Muscle layer of colon (tissue), 2 donors: Measurements from ENCODE around the gene DLG5.

ENCODE experiments used
- H3K27ac ChIP-seq: one replicate; pipeline ENCODE4 v1.7.0; 2013; ENCODE audit warnings: low read depth, mild to moderate bottlenecking, low read length, moderate library complexity
- H3K27me3 ChIP-seq, 2 donors: one replicate each; pipeline ENCODE4 v1.7.0; 2013; ENCODE audit warnings: low read length in 2 of 2, mild to moderate bottlenecking in 2 of 2; ENCODE audit not compliant: insufficient read depth in 2 of 2, control insufficient read depth in 1 of 2
- H3K36me3 ChIP-seq: one replicate; pipeline ENCODE4 v1.7.0; 2013; ENCODE audit warnings: mild to moderate bottlenecking, low read length; ENCODE audit not compliant: insufficient read depth
- H3K4me1 ChIP-seq: one replicate; pipeline ENCODE4 v1.7.0; 2013; ENCODE audit warnings: mild to moderate bottlenecking, low read length; ENCODE audit not compliant: insufficient read depth
- H3K4me3 ChIP-seq, 2 donors: one replicate each; pipeline ENCODE4 v1.7.0; 2013; ENCODE audit warnings: low read length in 2 of 2, low read depth in 1 of 2, mild to moderate bottlenecking in 1 of 2, moderate library complexity in 1 of 2
- H3K9ac ChIP-seq: one replicate; pipeline ENCODE4 v1.7.0; 2013; ENCODE audit warnings: low read length
- H3K9me3 ChIP-seq: one replicate; pipeline ENCODE4 v1.7.0; 2013; ENCODE audit warnings: mild to moderate bottlenecking, low read length
- donor health status: abdominal sarcoma.
- donor health status: Adenocarcinoma of cecum.

DLG5 gene, protein sequence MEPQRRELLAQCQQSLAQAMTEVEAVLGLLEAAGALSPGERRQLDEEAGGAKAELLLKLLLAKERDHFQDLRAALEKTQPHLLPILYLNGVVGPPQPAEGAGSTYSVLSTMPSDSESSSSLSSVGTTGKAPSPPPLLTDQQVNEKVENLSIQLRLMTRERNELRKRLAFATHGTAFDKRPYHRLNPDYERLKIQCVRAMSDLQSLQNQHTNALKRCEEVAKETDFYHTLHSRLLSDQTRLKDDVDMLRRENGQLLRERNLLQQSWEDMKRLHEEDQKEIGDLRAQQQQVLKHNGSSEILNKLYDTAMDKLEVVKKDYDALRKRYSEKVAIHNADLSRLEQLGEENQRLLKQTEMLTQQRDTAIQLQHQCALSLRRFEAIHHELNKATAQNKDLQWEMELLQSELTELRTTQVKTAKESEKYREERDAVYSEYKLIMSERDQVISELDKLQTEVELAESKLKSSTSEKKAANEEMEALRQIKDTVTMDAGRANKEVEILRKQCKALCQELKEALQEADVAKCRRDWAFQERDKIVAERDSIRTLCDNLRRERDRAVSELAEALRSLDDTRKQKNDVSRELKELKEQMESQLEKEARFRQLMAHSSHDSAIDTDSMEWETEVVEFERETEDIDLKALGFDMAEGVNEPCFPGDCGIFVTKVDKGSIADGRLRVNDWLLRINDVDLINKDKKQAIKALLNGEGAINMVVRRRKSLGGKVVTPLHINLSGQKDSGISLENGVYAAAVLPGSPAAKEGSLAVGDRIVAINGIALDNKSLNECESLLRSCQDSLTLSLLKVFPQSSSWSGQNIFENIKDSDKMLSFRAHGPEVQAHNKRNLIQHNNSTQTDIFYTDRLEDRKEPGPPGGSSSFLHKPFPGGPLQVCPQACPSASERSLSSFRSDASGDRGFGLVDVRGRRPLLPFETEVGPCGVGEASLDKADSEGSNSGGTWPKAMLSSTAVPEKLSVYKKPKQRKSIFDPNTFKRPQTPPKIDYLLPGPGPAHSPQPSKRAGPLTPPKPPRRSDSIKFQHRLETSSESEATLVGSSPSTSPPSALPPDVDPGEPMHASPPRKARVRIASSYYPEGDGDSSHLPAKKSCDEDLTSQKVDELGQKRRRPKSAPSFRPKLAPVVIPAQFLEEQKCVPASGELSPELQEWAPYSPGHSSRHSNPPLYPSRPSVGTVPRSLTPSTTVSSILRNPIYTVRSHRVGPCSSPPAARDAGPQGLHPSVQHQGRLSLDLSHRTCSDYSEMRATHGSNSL (N-terminal part only)

DNA sequence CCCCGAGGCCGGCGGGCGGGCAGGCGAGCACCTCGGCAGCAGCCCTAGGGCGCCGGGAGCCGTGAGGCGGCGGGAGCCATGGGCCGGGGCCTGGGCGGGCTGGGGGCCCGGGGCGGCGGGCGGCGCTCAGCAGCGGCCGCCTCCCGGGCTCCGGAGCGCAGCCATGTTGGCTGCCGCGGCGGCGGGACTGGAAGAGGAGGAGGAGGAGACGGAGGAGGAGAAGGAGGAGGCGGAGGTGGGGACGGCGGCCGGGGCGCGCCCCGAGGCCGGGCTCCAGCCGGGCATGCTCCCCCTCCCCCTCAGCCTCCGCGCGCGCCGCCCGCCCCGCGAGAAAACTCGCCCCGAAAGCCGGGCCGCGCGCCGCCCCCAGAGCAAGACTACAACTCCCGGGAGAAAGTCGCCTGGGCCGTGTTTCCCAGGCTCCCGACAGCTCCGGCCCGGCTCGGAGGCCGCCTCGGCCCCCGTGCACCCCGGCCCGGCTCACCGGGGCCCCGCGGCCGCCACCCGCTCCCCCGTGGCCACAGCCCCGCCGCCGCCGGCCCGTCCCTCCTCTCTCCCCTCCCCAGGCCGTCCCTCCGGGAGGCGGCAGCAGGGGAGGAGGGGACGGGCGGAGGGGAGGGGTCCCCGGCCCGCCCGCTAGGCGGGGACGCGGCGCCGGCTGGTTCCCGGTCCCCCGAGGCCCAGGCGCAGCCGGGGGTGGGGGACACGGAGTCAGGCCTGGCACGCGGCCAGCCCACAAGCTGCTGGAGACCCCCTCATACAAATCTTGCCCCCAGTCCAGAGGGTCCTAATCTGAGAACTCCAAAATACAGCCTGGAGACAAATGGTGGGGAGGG lies at the start of gene DLG5:
Gene DLG5, minus strand, starts transcription at position 190 of the 836 bp plus-strand sequence. CDS start 235 bp downstream, outside the sequence.
- peak within 1 kb of the TSS; percentile 68 for H3K9ac ChIP-seq
- H3K4me3 ChIP-seq, result peak within 1 kb of the TSS; percentile 71 to 77
- H3K27ac ChIP-seq, result peak within 1 kb of the TSS; percentile 93
- no peaks in the 10 kb centered on the region for H3K9me3 ChIP-seq
- H3K27me3 ChIP-seq, result no peaks in the 10 kb centered on the region
- H3K36me3 ChIP-seq, result no peaks in the 10 kb centered on the region
- H3K4me1 ChIP-seq, result peaks cover 32% of the 10 kb centered on the region

DNA sequence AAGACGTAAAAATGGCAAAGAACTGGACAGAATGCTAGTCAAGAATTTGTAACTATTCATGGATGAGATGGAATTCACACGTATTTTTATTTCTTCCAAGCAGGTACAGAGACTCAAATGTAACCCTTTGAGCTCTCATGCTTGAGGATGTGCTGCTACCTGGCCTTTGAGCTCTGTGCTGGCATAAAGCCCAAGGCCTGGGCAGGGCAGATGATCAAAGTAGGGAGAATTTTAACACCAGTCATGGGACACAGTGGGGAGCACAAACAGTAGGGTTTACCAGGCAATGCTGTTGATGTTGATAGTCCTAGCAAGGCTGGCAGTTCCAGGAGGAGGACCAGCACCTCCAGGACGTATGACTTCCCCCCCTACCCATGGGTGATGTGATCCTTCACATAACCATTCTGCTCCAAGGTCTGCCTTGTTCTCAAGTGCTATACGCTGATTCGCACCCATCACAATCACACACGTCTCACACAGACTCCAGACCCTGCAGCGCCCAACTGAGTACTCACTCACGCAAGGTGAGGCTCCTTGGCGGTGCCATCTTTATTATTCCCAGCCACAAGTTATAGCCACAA lies 48.6 kb upstream of the DLG5 start:
- Histone ChIP-seq H3K9me3 (no peaks in the 10 kb centered on the region), H3K4me3 (no peak overlapping the region), H3K36me3 (peaks cover 33% of the 10 kb centered on the region), H3K27me3 (no peaks in the 10 kb centered on the region), H3K9ac (no peak overlapping the region), H3K27ac (peak overlapping the region; percentile 60), H3K4me1 (peaks cover 40% of the 10 kb centered on the region)

DNA sequence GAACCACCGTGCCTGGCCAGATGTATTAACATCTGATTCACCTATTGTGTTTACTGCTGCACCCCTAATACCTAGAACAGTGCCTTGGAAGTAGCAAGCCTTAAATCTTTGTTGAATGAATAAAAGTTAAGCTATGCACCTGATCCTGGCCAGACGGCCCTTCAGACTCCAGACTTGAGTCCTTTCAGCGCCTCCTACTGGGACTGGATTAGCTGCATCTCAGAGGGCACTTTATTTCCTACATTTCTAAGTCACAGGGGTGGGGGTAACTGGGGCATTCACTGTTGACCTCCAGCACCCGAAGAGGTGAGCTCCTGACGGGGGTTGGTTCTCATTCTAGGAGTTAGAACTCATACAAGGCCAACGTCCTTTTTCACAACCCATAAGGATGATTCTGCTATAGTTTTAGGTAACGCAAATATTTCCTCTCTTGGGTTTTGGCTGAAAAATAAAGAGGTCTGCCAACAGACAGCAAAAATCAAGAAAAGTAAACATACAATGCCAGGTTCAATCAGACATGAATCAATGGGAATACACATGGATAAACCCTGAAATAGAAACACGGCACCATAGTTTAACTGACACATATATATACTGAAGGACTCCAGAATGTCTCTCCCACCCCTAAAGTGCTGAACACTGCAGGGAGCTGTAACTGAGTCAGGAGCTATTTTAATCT lies 48.0 kb upstream of the DLG5 start:
- H3K4me3 ChIP-seq, result no peak overlapping the region
- no peaks in the 10 kb centered on the region for H3K27me3 ChIP-seq
- H3K27ac ChIP-seq, result peak overlapping the region; percentile 60
- no peak overlapping the region for H3K9ac ChIP-seq
- H3K4me1 ChIP-seq, result peaks cover 46% of the 10 kb centered on the region
- peaks cover 27% of the 10 kb centered on the region for H3K36me3 ChIP-seq
- H3K9me3 ChIP-seq, result no peaks in the 10 kb centered on the region

DNA sequence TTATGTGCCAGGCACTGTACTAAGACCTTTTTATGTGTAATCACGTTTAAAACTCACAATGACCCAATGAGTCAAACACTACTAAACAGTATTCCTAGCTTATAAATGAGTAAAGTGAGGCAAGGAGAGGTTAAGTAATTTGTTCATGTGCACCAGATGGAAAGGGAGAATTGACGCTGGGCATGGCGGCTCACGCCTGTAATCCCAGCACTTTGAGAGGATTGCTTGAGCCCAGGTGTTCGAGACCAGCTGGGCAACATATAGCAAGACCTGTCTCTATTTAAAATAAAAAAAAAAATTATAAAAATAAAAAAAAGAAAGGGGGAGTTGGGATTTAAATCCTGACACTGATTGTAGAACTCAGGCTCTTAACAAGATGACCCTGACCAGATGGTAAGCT lies 46.7 kb upstream of the DLG5 start:
- H3K36me3 ChIP-seq, result peaks cover 19% of the 10 kb centered on the region
- no peak overlapping the region for H3K9ac ChIP-seq
- H3K27me3 ChIP-seq, result no peaks in the 10 kb centered on the region
- H3K27ac ChIP-seq, result peak overlapping the region; percentile 46
- H3K9me3 ChIP-seq, result no peaks in the 10 kb centered on the region
- H3K4me1 ChIP-seq, result peaks cover 55% of the 10 kb centered on the region
- no peak overlapping the region for H3K4me3 ChIP-seq

DNA sequence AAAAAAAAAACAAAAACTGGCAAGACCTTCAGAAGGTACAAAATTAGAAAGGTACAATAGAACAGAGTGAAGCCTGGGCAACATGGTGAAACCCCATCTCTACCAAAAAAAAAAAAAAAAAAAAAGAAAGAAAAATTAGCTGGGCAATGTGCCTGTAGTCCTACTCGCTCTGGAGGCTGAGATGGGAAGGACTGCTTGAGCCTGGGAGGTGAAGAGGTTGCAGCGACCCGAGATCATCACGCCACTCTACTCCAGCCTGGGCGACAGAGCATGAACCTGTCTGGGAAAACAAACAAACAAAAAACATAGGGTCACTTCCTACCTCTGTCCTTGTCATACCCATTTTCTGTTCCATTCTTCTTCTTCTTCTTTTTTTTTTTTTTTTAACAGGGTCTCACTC lies 45.6 kb upstream of the DLG5 start:
- Histone ChIP-seq H3K4me3 (no peak overlapping the region), H3K9me3 (no peaks in the 10 kb centered on the region), H3K27me3 (no peaks in the 10 kb centered on the region), H3K27ac (peak overlapping the region; percentile 61), H3K36me3 (peaks cover 7% of the 10 kb centered on the region), H3K9ac (no peak overlapping the region), H3K4me1 (peaks cover 55% of the 10 kb centered on the region)

DNA sequence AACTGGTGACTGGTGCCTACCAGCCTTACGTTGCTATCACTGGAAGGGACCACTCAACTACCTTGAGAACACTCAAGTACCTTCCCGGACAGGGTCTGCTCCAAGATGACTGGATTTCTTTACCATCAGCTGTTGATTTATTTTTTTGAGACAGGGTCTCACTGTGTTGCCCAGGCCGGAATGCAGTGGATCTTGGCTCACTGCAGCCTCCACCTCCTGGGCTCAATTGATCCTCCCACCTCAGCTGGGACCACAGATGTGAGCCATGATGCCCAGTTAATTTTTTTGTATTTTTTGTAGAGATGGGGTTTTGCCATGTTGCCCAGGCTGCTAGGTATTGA lies 45.2 kb upstream of the DLG5 start:
- Histone ChIP-seq H3K4me1 (peaks cover 55% of the 10 kb centered on the region), H3K4me3 (no peak overlapping the region), H3K9ac (no peak overlapping the region)

DNA sequence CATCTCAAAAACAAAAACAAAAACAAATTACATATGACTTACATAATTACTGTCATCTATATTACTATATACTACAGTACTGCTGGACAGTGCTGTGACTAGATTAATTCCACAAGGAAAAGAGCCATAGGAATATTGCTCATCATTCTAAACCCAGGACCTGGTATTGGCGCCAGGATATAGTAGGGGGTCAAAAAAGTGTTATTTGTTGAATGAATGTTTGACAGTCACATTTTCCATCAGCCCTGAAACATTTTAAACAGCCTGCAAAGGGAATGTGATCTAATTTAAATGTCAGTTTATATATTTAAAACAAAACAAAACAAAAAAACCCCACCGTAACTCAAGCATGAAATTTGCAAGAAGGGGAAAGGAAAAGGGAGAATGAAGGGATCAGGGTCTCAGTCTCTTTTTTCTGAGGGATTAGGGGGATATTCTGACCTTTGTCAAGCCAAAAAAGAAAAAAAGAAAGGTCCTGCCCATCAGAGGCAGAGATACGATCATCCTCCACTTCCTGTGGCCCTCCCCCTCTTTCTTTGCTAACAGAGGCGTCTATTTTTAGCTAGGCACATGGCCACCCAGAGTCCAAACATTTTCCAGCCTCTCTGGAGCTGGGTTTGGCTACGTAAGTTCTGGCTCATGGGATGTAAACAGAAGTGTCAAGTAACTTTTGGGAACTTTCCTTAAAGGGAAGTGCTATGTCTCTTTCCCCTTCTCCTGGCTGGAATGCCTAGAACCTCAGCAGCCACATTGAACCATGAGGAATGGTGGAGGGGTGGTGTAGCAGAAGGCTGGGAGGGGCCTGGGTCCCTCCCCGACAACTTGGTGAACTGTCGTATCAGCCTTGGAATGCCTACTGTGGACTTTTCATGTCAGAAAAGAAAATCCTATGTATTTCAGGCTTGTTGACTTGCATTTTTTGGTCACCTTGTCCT lies 44.6 kb upstream of the DLG5 start:
- H3K9me3 ChIP-seq, result no peaks in the 10 kb centered on the region
- H3K36me3 ChIP-seq, result no peaks in the 10 kb centered on the region
- no peaks in the 10 kb centered on the region for H3K27me3 ChIP-seq
- no peak overlapping the region for H3K4me3 ChIP-seq
- no peak overlapping the region for H3K9ac ChIP-seq
- peak overlapping the region; percentile 83 for H3K27ac ChIP-seq
- H3K4me1 ChIP-seq, result peaks cover 55% of the 10 kb centered on the region

More for the DNA sequence above, 45.2 kb upstream of the DLG5 start:
- Histone ChIP-seq H3K36me3 (peaks cover 5% of the 10 kb centered on the region), H3K27me3 (no peaks in the 10 kb centered on the region), H3K27ac (peak overlapping the region; percentile 61), H3K9me3 (no peaks in the 10 kb centered on the region)

DNA sequence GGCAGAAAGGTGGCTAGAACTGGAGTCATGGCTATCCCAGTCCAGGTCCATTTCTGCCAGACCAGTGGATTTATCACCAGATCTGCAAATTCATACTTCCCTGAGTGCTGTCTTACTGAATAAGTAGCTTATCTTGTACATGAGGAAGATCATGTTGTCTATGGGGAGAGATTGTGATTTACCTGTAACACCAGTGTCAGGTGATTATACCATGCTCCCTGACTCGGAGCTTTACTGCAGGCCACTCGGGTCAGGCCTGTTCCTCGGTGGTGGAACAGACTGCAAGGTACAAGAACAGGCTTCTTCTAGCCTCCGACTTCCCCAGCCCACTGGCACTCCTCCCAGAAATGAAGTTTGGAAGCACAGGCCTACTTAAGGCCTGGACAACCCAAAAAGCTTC lies 42.6 kb upstream of the DLG5 start:
- Histone ChIP-seq H3K4me3 (no peak overlapping the region), H3K27ac (peak overlapping the region; percentile 83), H3K4me1 (peaks cover 42% of the 10 kb centered on the region), H3K27me3 (no peaks in the 10 kb centered on the region), H3K9me3 (no peaks in the 10 kb centered on the region), H3K9ac (peak overlapping the region; percentile 44), H3K36me3 (no peaks in the 10 kb centered on the region)

DNA sequence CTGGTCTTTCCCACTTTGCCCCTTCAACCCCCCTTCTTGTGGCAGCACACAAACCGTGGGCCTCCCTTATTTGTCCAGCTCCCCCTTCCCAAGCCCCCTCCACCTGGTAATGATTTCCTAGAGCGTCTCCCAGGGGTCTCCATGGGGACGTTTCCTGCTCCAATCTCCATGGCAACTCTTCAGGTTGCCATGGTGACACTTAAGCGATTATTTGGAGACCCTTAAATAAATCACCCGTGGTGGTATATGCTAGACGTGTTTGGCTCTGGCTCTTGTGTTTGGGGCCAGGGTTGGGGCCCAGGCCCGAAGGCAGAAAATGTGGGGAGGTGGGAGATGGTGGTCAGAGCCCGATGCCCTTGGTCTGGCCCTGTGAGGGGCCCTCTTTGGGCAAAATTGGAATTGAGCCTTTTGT lies 41.1 kb upstream of the DLG5 start:
- H3K27ac ChIP-seq, result no peak overlapping the region
- H3K27me3 ChIP-seq, result no peaks in the 10 kb centered on the region
- H3K4me1 ChIP-seq, result peaks cover 38% of the 10 kb centered on the region
- no peak overlapping the region for H3K9ac ChIP-seq
- no peaks in the 10 kb centered on the region for H3K36me3 ChIP-seq
- H3K9me3 ChIP-seq, result no peaks in the 10 kb centered on the region
- H3K4me3 ChIP-seq, result no peak overlapping the region
